ENCODE results near the gene LRPPRC. TPM values are rescaled to one million over a fixed set of nuclear protein-coding genes. Genes with fewer than 3 reads are reported as not detected.

Gene LRPPRC
- total RNA-seq, 4 donors from 2014 or later: 40.9 to 61.8 (median 49.5) TPM

DNA sequence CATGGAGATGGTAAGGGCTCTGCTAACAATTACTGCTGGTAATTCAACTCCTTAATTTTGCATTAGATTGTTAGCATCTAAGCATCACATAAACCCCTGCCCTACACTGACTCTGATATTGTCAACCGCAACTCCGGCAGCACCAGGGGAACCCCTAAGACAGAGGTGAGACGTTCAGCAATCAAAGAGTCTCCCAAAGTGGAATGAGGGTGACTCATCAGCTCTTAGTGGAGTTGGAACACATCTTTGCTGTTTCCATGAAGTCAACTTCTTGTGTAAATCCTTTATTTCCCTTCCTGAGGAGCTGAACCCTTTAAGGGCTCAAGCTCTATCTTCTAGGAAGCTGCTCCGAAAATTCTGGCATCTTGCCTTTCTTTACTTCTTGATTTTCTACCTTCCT, 104.9 kb downstream of the LRPPRC start:
- WGBS, 2 donors (ENCODE audit: low coverage in 1 of 2): 72 to 77% methylated on average over 3 of the region's 4 CpGs
- TF ChIP-seq EP300 (IDR thresholded peaks at IDR 0.05): no peak
- TF ChIP-seq, protein P1, sequence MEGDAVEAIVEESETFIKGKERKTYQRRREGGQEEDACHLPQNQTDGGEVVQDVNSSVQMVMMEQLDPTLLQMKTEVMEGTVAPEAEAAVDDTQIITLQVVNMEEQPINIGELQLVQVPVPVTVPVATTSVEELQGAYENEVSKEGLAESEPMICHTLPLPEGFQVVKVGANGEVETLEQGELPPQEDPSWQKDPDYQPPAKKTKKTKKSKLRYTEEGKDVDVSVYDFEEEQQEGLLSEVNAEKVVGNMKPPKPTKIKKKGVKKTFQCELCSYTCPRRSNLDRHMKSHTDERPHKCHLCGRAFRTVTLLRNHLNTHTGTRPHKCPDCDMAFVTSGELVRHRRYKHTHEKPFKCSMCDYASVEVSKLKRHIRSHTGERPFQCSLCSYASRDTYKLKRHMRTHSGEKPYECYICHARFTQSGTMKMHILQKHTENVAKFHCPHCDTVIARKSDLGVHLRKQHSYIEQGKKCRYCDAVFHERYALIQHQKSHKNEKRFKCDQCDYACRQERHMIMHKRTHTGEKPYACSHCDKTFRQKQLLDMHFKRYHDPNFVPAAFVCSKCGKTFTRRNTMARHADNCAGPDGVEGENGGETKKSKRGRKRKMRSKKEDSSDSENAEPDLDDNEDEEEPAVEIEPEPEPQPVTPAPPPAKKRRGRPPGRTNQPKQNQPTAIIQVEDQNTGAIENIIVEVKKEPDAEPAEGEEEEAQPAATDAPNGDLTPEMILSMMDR (IDR thresholded peaks at IDR 0.05): no peak
- no peak for TF ChIP-seq POLR2A (IDR thresholded peaks at IDR 0.05)
- Histone ChIP-seq H3K36me3 (peaks cover 0 to 97% of the 10 kb centered on the region in 2 donors), H3K27ac (no peak overlapping the region), H3K9me3 (no peaks in the 10 kb centered on the region), H3K4me1 (no peaks in the 10 kb centered on the region), H3K27me3 (no peaks in the 10 kb centered on the region), H3K4me3 (no peak overlapping the region)
- ATAC-seq: no peak

DNA sequence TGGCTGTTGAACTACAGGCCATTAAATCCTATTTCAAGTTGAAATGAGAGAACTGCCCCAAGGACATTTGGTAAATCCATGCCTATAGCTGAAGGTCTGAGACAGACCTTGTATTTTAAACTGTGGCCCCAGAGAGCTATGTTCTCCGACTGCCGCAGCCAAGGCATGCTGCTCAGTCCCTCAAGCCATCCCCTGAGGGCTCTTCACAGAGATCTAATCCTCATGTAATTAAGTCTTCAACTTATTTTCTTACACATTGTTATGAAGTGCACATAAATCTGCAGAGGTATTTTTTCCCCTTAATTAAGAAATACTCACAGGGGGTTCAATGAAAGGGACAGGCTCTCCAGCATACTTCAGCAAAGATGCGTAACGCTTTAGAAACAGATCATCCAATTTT, 106.4 kb downstream of the LRPPRC start:
- no peaks in the 10 kb centered on the region for H3K27me3 ChIP-seq
- TF ChIP-seq EP300 (IDR thresholded peaks at IDR 0.05): no peak
- TF ChIP-seq POLR2A (IDR thresholded peaks at IDR 0.05): no peak
- no peak for TF ChIP-seq POLR2AphosphoS5 (IDR thresholded peaks at IDR 0.05)
- TF ChIP-seq, protein P1 (IDR thresholded peaks at IDR 0.05): no peak
- H3K4me1 ChIP-seq: no peaks in the 10 kb centered on the region
- ATAC-seq: no peak
- 94% methylated on average over 2 to 4 of the region's 4 CpGs for WGBS, 2 donors (ENCODE audit: low coverage in 1 of 2)
- H3K9me3 ChIP-seq: no peaks in the 10 kb centered on the region
- H3K36me3 ChIP-seq: peaks cover 0 to 92% of the 10 kb centered on the region in 2 donors
- H3K27ac ChIP-seq: no peak overlapping the region
- H3K4me3 ChIP-seq: no peak overlapping the region

DNA sequence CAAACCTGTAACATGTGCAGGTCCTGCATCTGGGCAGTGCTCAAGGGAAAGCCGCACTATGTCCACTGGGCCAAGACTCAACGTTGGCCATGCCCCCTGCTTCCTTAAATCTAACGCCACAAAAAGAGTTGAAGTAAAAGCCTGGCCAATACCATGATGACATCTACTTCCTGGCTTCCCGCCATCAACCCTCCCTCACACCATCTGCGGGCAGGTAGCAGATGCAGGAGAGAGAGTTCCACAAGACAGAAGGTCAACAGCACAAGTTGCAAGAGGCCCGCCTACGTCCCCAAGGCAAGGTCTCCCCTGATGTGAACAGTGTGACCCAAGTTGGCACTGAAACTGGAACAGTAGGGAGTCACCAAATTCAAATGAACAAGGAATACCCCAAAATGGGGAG, 108.6 kb downstream of the LRPPRC start:
- WGBS, 2 donors (ENCODE audit: low coverage in 1 of 2): 91% methylated on average over 6 to 7 of the region's 7 CpGs
- no peak overlapping the region for H3K4me3 ChIP-seq
- H3K27ac ChIP-seq: no peak overlapping the region
- no peak for ATAC-seq
- H3K36me3 ChIP-seq: peaks cover 0 to 71% of the 10 kb centered on the region in 2 donors
- H3K27me3 ChIP-seq: no peaks in the 10 kb centered on the region
- no peaks in the 10 kb centered on the region for H3K4me1 ChIP-seq
- no peaks in the 10 kb centered on the region for H3K9me3 ChIP-seq
- TF ChIP-seq POLR2AphosphoS5 (IDR thresholded peaks at IDR 0.05) (no peak), POLR2A (IDR thresholded peaks at IDR 0.05) (no peak), EP300 (IDR thresholded peaks at IDR 0.05) (no peak)
- TF ChIP-seq, protein P1 (IDR thresholded peaks at IDR 0.05): no peak

DNA sequence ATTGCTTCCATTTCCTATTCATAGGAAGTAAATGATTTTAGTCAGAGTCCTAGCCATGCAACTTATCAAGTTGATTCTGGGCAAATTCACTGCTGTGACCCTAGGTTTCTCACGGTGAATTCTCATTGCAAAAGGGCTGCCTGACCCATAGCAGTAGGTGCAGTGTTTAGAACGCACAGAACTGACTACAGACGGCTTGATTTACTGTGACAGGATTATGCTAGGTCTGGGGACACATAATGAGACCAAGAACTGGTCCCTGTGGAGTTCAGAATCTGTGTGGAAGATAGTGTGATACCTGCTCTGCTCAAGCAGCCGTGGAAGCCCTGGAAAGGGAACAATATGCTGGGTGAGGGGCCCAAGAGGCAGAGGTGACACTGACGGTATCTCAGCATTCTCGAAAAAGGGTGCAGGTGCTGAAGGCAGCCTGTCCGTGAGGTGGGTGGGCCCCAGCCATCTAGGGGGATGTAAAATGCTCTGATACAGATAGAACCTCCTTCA, 110.6 kb downstream of the LRPPRC start:
- Histone ChIP-seq H3K27me3 (no peaks in the 10 kb centered on the region), H3K4me3 (no peak overlapping the region), H3K27ac (no peak overlapping the region), H3K9me3 (no peaks in the 10 kb centered on the region), H3K4me1 (no peaks in the 10 kb centered on the region), H3K36me3 (peaks cover 0 to 51% of the 10 kb centered on the region in 2 donors)
- no peak for TF ChIP-seq EP300 (IDR thresholded peaks at IDR 0.05)
- no peak for TF ChIP-seq POLR2A (IDR thresholded peaks at IDR 0.05)
- TF ChIP-seq POLR2AphosphoS5 (IDR thresholded peaks at IDR 0.05): no peak
- TF ChIP-seq, protein P1 (IDR thresholded peaks at IDR 0.05): no peak
- no peak for ATAC-seq
- 79 to 89% methylated on average over 4 to 6 of the region's 7 CpGs for WGBS, 2 donors (ENCODE audit: low coverage in 1 of 2)

DNA sequence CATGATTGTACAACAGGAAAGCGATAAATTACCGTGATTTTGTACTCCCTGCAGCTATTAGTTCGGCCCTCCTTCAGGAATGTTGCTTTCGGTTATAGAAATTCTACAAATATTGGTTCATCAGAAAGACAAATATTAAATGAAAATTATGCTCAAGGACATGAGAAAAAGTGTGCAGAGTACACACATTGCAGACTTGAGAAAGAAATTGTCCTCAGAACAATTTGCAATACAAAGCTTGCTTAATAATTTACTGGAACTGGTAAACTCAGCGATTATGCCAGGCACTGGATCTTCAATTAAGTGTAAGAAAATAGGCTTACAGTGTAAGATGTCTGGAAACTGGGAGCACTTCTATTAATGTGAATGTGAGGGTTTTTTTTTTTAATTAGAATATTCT, 111.1 kb downstream of the LRPPRC start:
- no peak overlapping the region for H3K4me3 ChIP-seq
- 83 to 89% methylated on average over 5 of the region's 5 CpGs for WGBS, 2 donors (ENCODE audit: low coverage in 1 of 2)
- H3K4me1 ChIP-seq: no peaks in the 10 kb centered on the region
- H3K9me3 ChIP-seq: no peaks in the 10 kb centered on the region
- H3K27me3 ChIP-seq: no peaks in the 10 kb centered on the region
- ATAC-seq: no peak
- H3K27ac ChIP-seq: no peak overlapping the region
- no peak for TF ChIP-seq POLR2AphosphoS5 (IDR thresholded peaks at IDR 0.05)
- TF ChIP-seq EP300 (IDR thresholded peaks at IDR 0.05): no peak
- no peak for TF ChIP-seq POLR2A (IDR thresholded peaks at IDR 0.05)
- TF ChIP-seq, protein P1 (IDR thresholded peaks at IDR 0.05): no peak
- peaks cover 0 to 46% of the 10 kb centered on the region in 2 donors for H3K36me3 ChIP-seq
